Calu3 (cell line): ENCODE results near the gene ZNF189. TPM values are rescaled to one million over a fixed set of nuclear protein-coding genes. Genes with fewer than 3 reads are reported as not detected.

ENCODE experiments used
- BruUV-seq: library from RNA; stranded (reverse); fragments of 400-500 nt; replicated peaks from 2 replicates; lab custom pipeline; 2021; lab: Mats Ljungman, UMichigan
- CTCF ChIA-PET: fragments of 300-600 bp; sonication (Branson Sonifier 250); formaldehyde crosslinking; loops from one replicate; lab custom pipeline; 2022; ENCODE audit warnings: antibody characterized with exemption; lab: Charles Lee
- DNase-seq: peaks from one replicate; pipeline ENCODE4 v3.0.0; 2022
- H3K27ac Mint-ChIP-seq: one replicate; pipeline ENCODE4 v1.8.0; 2022; ENCODE audit warnings: mixed read lengths; ENCODE audit not compliant: unreplicated experiment
- H3K27me3 Mint-ChIP-seq: one replicate; pipeline ENCODE4 v1.8.0; 2022; ENCODE audit warnings: mixed read lengths; ENCODE audit not compliant: unreplicated experiment
- H3K36me3 Mint-ChIP-seq: one replicate; pipeline ENCODE4 v1.8.0; 2022; ENCODE audit warnings: mild to moderate bottlenecking, moderate library complexity, mixed read lengths; ENCODE audit not compliant: insufficient read depth, unreplicated experiment
- H3K4me1 Mint-ChIP-seq: one replicate; pipeline ENCODE4 v1.8.0; 2022; ENCODE audit warnings: mild to moderate bottlenecking, low read depth, mixed read lengths; ENCODE audit not compliant: unreplicated experiment
- H3K4me3 Mint-ChIP-seq: one replicate; pipeline ENCODE4 v1.8.0; 2022; ENCODE audit warnings: mild to moderate bottlenecking, low read depth, moderate library complexity, mixed read lengths; ENCODE audit not compliant: unreplicated experiment
- H3K9me3 Mint-ChIP-seq: one replicate; pipeline ENCODE4 v1.8.0; 2022; ENCODE audit warnings: low read depth, mixed read lengths; ENCODE audit not compliant: unreplicated experiment
- intact Hi-C: fragments of 100-400 bp; cut with micrococcal nuclease; formaldehyde crosslinking; loops from one replicate; pipeline ENCODE4 v1.10.0; 2022; ENCODE audit not compliant: unreplicated experiment
- total RNA-seq: library from RNA; stranded (reverse); gene quantifications from 2 replicates; pipeline ENCODE4 v1.2.3, GENCODE V29; 2022
- TF ChIP-seq, protein P1 (sequence below): fragments of 200-600 bp; IDR thresholded peaks from one replicate; pipeline ENCODE4 v1.8.0; 2022; ENCODE audit warnings: antibody characterized with exemption; ENCODE audit not compliant: unreplicated experiment

ZNF189 gene
- total RNA-seq, 1 experiment from 2014 or later: 20.1 TPM

DNA sequence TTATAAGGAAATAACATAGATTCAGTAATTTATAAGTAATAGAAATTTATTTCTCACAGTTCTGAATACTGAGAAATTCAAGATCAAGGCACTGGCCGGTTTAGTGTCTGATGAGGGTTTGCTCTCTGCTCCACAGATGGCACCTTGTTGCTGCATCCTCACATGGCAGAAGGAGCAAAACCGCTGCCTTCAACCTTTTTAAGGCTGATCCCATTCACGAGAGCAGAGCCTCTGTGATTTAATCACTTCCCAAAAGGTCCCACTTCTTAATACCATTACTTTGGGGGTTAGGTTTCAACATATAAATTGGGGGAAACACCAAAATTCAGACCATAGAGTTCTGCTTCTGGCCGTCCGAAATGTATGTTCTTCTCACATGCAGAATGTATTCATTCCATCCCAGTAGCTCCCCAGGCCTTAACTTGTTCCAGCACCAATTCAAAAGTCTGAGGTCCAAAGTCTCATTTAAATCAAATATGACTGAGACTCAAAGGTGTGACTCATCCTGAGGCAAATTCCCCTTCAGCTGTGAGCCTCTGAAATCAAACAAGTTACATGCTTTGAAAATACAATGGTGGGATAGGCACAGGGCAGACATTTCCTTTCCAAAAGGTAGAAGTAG, 44.4 kb upstream of the ZNF189 start:
- no peaks in the 10 kb centered on the region for H3K36me3 Mint-ChIP-seq
- intact Hi-C loops: loop anchor here (5.0 kb wide), 1 partner anchor 33 kb away; the partner anchor contains the start of gene BAAT
- peaks cover 33% of the 10 kb centered on the region for H3K4me1 Mint-ChIP-seq
- H3K4me3 Mint-ChIP-seq: peak overlapping the region; percentile 5
- TF ChIP-seq, protein P1, sequence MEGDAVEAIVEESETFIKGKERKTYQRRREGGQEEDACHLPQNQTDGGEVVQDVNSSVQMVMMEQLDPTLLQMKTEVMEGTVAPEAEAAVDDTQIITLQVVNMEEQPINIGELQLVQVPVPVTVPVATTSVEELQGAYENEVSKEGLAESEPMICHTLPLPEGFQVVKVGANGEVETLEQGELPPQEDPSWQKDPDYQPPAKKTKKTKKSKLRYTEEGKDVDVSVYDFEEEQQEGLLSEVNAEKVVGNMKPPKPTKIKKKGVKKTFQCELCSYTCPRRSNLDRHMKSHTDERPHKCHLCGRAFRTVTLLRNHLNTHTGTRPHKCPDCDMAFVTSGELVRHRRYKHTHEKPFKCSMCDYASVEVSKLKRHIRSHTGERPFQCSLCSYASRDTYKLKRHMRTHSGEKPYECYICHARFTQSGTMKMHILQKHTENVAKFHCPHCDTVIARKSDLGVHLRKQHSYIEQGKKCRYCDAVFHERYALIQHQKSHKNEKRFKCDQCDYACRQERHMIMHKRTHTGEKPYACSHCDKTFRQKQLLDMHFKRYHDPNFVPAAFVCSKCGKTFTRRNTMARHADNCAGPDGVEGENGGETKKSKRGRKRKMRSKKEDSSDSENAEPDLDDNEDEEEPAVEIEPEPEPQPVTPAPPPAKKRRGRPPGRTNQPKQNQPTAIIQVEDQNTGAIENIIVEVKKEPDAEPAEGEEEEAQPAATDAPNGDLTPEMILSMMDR: no peak
- no peaks in the 10 kb centered on the region for H3K9me3 Mint-ChIP-seq
- BruUV-seq: no TSS peak
- CTCF ChIA-PET: interaction anchor here (0.9 kb wide), 1 partner anchor 30 kb away, joined by 4 read pairs; no protein-coding TSS in a partner anchor
- no peaks in the 10 kb centered on the region for H3K27me3 Mint-ChIP-seq
- peak; percentile 32 for DNase-seq
- peak overlapping the region; percentile 33 for H3K27ac Mint-ChIP-seq

DNA sequence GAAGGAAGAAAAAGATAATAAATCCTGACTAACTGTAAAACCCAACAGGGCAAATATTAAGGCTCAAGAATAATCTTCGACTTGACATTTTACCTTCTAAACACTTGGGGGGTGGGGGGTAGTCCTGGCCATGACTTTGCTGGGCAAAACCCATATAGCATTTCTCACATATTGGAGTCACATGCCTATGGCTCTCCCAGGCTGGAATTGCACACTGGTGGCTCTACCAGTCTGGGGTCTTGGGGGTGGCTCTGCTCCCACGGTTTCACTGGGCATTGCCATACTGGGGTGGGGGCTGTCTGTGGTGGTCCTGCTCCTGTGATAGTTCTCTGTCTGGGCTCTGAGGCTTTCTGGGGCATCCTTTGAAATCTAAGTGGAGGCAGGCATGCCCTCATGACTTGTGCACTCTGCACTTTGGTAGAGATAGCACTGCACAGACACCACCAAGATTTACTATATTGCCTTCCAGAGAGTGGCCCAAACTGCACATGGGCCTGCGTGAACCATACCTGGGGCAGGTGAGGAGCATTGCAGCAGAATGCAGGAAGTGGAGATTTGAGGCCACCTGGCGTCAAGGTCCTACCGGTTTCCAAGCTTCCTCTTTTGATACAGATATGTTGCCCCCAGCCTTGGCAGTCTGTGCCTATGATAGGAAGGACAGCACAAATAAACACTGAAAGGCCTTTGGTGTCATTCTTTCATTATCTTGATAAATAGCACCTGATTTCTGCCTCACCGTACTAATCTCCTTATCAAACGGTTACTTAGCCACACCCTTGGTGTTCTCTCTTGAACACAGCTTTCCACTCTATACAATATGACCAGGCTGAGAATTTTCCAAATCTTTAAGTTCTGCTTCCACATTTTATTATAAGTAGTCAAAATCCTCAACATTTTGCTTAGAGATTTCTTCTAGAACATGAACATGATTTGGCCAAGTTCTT, 43.6 kb upstream of the ZNF189 start:
- peak overlapping the region; percentile 48 for H3K27ac Mint-ChIP-seq
- no peaks in the 10 kb centered on the region for H3K9me3 Mint-ChIP-seq
- CTCF ChIA-PET: interaction anchor here (0.9 to 1.4 kb wide), 2 partner anchors 29 to 30 kb away, joined by 3 to 4 read pairs; no protein-coding TSS in a partner anchor
- no peaks in the 10 kb centered on the region for H3K36me3 Mint-ChIP-seq
- TF ChIP-seq, protein P1: no peak
- intact Hi-C loops: loop anchor here (1.0 to 5.0 kb wide), 2 partner anchors 29 to 32 kb away; partner anchors contain the start of gene BAAT
- no TSS peak for BruUV-seq
- no peaks in the 10 kb centered on the region for H3K27me3 Mint-ChIP-seq
- peaks cover 33% of the 10 kb centered on the region for H3K4me1 Mint-ChIP-seq
- no peak for DNase-seq
- peak overlapping the region; percentile 5 for H3K4me3 Mint-ChIP-seq

DNA sequence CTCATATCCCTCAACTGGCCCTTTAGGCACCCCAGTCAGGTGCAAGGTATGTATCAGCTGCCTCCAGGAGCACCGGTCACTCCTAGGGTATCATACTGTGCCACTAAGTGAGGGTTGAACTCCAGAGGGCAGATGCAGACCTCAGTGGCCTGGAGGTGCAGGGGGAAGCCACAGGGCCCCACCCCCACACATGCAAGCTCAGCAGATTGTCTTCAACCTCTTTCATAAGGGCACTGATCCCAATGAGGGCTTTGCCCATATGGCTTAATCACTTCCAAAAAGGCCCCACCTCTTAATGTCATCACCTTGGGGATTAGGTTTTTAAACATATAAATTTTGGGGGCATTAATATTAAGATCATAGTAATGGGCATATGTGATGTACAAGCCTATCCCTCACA, 42.0 kb upstream of the ZNF189 start:
- no peaks in the 10 kb centered on the region for H3K27me3 Mint-ChIP-seq
- H3K4me3 Mint-ChIP-seq: no peak overlapping the region
- peaks cover 33% of the 10 kb centered on the region for H3K4me1 Mint-ChIP-seq
- DNase-seq: no peak
- CTCF ChIA-PET: no interaction called here
- H3K27ac Mint-ChIP-seq: no peak overlapping the region
- BruUV-seq: no TSS peak
- intact Hi-C loops: no loop called here
- TF ChIP-seq, protein P1: no peak
- H3K9me3 Mint-ChIP-seq: no peaks in the 10 kb centered on the region
- no peaks in the 10 kb centered on the region for H3K36me3 Mint-ChIP-seq

DNA sequence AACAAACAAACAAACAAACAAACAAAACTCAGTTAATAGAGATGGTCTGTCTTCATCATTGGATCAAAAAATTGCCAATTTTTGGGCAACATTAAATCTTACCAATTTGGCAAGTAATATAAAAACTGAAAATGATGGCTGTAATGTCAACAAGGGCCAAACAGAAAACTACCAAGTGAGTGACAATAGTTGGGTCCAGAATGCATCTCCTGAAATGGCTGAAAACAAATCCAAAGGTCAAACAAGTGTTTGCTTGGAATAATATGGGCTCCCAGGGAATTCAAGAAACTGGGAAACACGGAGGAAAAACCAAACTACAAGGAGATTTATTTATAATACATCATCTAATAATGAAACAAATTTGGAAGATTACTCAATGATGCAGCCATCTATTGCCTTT, 39.0 kb upstream of the ZNF189 start:
- Mint-ChIP-seq H3K9me3 (no peaks in the 10 kb centered on the region), H3K27ac (no peak overlapping the region), H3K4me1 (peaks cover 22% of the 10 kb centered on the region), H3K27me3 (no peaks in the 10 kb centered on the region), H3K36me3 (no peaks in the 10 kb centered on the region), H3K4me3 (no peak overlapping the region)
- no TSS peak for BruUV-seq
- intact Hi-C loops: no loop called here
- DNase-seq: no peak
- CTCF ChIA-PET: no interaction called here
- TF ChIP-seq, protein P1: no peak
